HepG2 (cell line): ENCODE measurements around the gene TMTC2. TPM values are rescaled to one million over a fixed set of nuclear protein-coding genes. Genes with fewer than 3 reads are reported as not detected.

ENCODE experiments used
- ATAC-seq: fragments of 200-7000 bp; cut with Tn5 transposase; 3 replicates; pipeline ENCODE4 v1.9.1; 2020; ENCODE audit warnings: mild to moderate bottlenecking, moderate library complexity
- BruUV-seq: library from RNA; stranded (reverse); fragments of 400-500 nt; replicated peaks from 2 replicates; lab custom pipeline; 2021; lab: Mats Ljungman, UMichigan
- CTCF ChIA-PET: fragments of 300-600 bp; formaldehyde crosslinking; extraction: SDS; loops from one replicate; lab custom pipeline; 2021; ENCODE audit warnings: low total read pairs, inconsistent platforms, low intra/inter-chr PET ratio; lab: Yijun Ruan, JAX
- POLR2A ChIA-PET: fragments of 350-600 bp; sonication (Branson Sonifier 250); formaldehyde crosslinking; loops from one replicate; lab custom pipeline; 2020; ENCODE audit warnings: antibody characterized with exemption, inconsistent platforms; lab: Yijun Ruan, JAX
- DNase-seq: peaks from one replicate; pipeline ENCODE4 v3.0.0-alpha.2; 2015; ENCODE audit warnings: low spot score
- FAIRE-seq: peaks from 3 replicates; lab custom pipeline; 2011; peaks lifted over from hg19 to GRCh38; lab: Jason Lieb, UNC
- H2AFZ ChIP-seq: one replicate; pipeline ENCODE4 v1.6.1; 2011; ENCODE audit warnings: low read length, inconsistent platforms
- H3K27ac ChIP-seq: fragments of 300-600 bp; 3 replicates; pipeline ENCODE4 v1.8.0; 2011; ENCODE audit warnings: mixed run types, mild to moderate bottlenecking, mixed read lengths, low read length, inconsistent platforms; ENCODE audit not compliant: insufficient read depth; ENCODE audit errors: extremely low read length
- H3K27me3 ChIP-seq, 2 experiments: fragments of 200-600 bp in 1 of 2; 2 replicates in 1 of 2; 3 replicates in 1 of 2; pipeline versions ENCODE4 v1.6.0 to v1.8.0; 2011; ENCODE audit warnings: low read length in 2 of 2, mild to moderate bottlenecking in 2 of 2, moderate library complexity in 2 of 2, inconsistent platforms in 1 of 2; ENCODE audit not compliant: insufficient read depth in 2 of 2, control insufficient read depth in 1 of 2
- H3K36me3 ChIP-seq, 2 experiments: fragments of 200-600 bp in 1 of 2; replicated peaks in 1 of 2; 2 replicates in 1 of 2; 3 replicates in 1 of 2; pipeline versions ENCODE4 v1.5.1 to v1.8.0; 2011; ENCODE audit warnings: low read length in 2 of 2, inconsistent platforms in 1 of 2; ENCODE audit not compliant: insufficient read depth in 2 of 2, control insufficient read depth in 1 of 2
- H3K4me1 ChIP-seq: 2 replicates; pipeline ENCODE4 v1.5.1; 2012; ENCODE audit warnings: low read length, inconsistent platforms; ENCODE audit not compliant: insufficient read depth
- H3K4me2 ChIP-seq: 2 replicates; pipeline ENCODE4 v1.6.0; 2011; ENCODE audit warnings: low read depth, low read length, inconsistent platforms
- H3K4me3 ChIP-seq, 3 experiments: fragments of 200-600 bp in 1 of 3; sonication (generic), shearing (Covaris generic) in 1 of 3; replicated peaks in 1 of 3; 2 replicates each; pipeline ENCODE4 v1.5.1; 2011 to 2016; ENCODE audit warnings: low read length in 3 of 3, inconsistent platforms in 2 of 3, low read depth in 2 of 3, mild to moderate bottlenecking in 2 of 3, control low read depth in 1 of 3, mixed read lengths in 1 of 3; ENCODE audit not compliant: insufficient read depth in 1 of 3
- H3K79me2 ChIP-seq: one replicate; pipeline ENCODE4 v1.6.1; 2011; ENCODE audit warnings: low read length, inconsistent platforms; ENCODE audit not compliant: insufficient read depth
- H3K9ac ChIP-seq: 2 replicates; pipeline ENCODE4 v1.6.0; 2011; ENCODE audit warnings: mild to moderate bottlenecking, low read depth, low read length, inconsistent platforms; ENCODE audit not compliant: insufficient read depth
- H3K9me3 ChIP-seq: 2 replicates; pipeline ENCODE4 v1.5.1; 2012; ENCODE audit warnings: mild to moderate bottlenecking, low read length
- H4K20me1 ChIP-seq: 2 replicates; pipeline ENCODE4 v1.6.0; 2011; ENCODE audit warnings: inconsistent platforms, mild to moderate bottlenecking, low read length, moderate library complexity; ENCODE audit not compliant: insufficient read depth
- ASH2L ChIP-seq: fragments of 300-600, 200-600 bp; sonication (generic); IDR thresholded peaks from 2 replicates; pipeline ENCODE4 v1.7.0; 2017; ENCODE audit warnings: low read depth, mild to moderate bottlenecking, moderate library complexity, mixed read lengths, low read length; ENCODE audit not compliant: insufficient read length
- KMT2B ChIP-seq: IDR thresholded peaks from 2 replicates; pipeline ENCODE4 v1.6.1; 2016; ENCODE audit warnings: missing genetic modification reagents, missing compliant biosample characterization
- NPAS2 ChIP-seq: sonication (generic); formaldehyde crosslinking; IDR thresholded peaks from 2 replicates; pipeline ENCODE4 v1.8.0; 2022; ENCODE audit warnings: mild to moderate bottlenecking, missing genetic modification reagents, borderline replicate concordance
- SRSF4 ChIP-seq: fragments of 200-400 bp; formaldehyde crosslinking; IDR thresholded peaks from one replicate; pipeline ENCODE4 v1.6.1; 2018; ENCODE audit warnings: mild to moderate bottlenecking, low read depth, low read length, moderate library complexity; ENCODE audit not compliant: poor library complexity, severe bottlenecking
- SRSF9 ChIP-seq: fragments of 200-400 bp; formaldehyde crosslinking; IDR thresholded peaks from 2 replicates; pipeline ENCODE4 v1.6.1; 2018; ENCODE audit warnings: borderline replicate concordance, mild to moderate bottlenecking, low read depth, low read length; ENCODE audit not compliant: insufficient read depth, poor library complexity, severe bottlenecking
- THAP9 ChIP-seq: sonication (generic); formaldehyde crosslinking; IDR thresholded peaks from 2 replicates; pipeline ENCODE4; 2020; ENCODE audit warnings: missing genetic modification reagents, mild to moderate bottlenecking, borderline replicate concordance
- ZFP62 ChIP-seq: sonication (generic); formaldehyde crosslinking; IDR thresholded peaks from 2 replicates; pipeline ENCODE4 v1.4.0; 2020; ENCODE audit warnings: missing genetic modification reagents
- ZFP82 ChIP-seq: sonication (generic); formaldehyde crosslinking; IDR thresholded peaks from 2 replicates; pipeline ENCODE4 v1.5.1; 2020; ENCODE audit warnings: mild to moderate bottlenecking, missing genetic modification reagents, borderline replicate concordance
- ZNF558 ChIP-seq: sonication (generic); formaldehyde crosslinking; IDR thresholded peaks from 2 replicates; pipeline ENCODE4 v1.9.0; 2022; ENCODE audit warnings: mild to moderate bottlenecking, missing genetic modification reagents, borderline replicate concordance
- ZNF775 ChIP-seq: sonication (generic); formaldehyde crosslinking; IDR thresholded peaks from 2 replicates; pipeline ENCODE4 v1.4.0; 2020; ENCODE audit warnings: missing genetic modification reagents, mild to moderate bottlenecking, moderate library complexity, borderline replicate concordance
- ZNF780A ChIP-seq: sonication (generic); formaldehyde crosslinking; IDR thresholded peaks from 2 replicates; pipeline ENCODE4 v1.8.0; 2022; ENCODE audit warnings: mild to moderate bottlenecking, missing genetic modification reagents, moderate library complexity
- ZSCAN31 ChIP-seq: sonication (generic); formaldehyde crosslinking; IDR thresholded peaks from 2 replicates; pipeline ENCODE4 v1.5.0; 2020; ENCODE audit warnings: low read depth, mild to moderate bottlenecking, missing genetic modification reagents
- WGBS: methylation state at CpG from one replicate; pipeline ENCODE4 v1.1.6; 2017; ENCODE audit warnings: low lambda C conversion rate; 5-methylcytosine and 5-hydroxymethylcytosine counted together
- in situ Hi-C: cut with HindIII; loops from 2 replicates; pipeline ENCODE4 v1.10.0; 2017; ENCODE audit warnings: low pct_unique_long_range_greater_than_20kb; ENCODE audit not compliant: extremely low pct_ligation_motif_present
- intact Hi-C: fragments of 100-400 bp; cut with micrococcal nuclease; formaldehyde crosslinking; loops from one replicate; pipeline ENCODE4 v1.10.0; 2022; ENCODE audit not compliant: unreplicated experiment
- polyA plus RNA-seq, 8 experiments: library from polyadenylated mRNA; depleted of rRNA in 3 of 8; stranded (reverse) in 7 of 8; unstranded in 1 of 8; fragments of >200 nt; fragmentation: Illumina TruSeq in 4 of 8; extraction: Trizol in 4 of 8; gene quantifications; 2 replicates each; pipeline versions ENCODE4 v1.2.1 to v1.2.3, GENCODE V29; 2011 to 2016; ENCODE audit warnings: low read depth in 4 of 8, missing spikeins in 1 of 8, mixed read lengths in 1 of 8; ENCODE audit not compliant: insufficient read depth in 1 of 8
- total RNA-seq, 5 experiments: library from RNA; depleted of rRNA; stranded (reverse); fragments of >200 nt; fragmentation: Illumina TruSeq; extraction: Trizol; gene quantifications; 2 replicates each; pipeline ENCODE4 v1.2.3, GENCODE V29; 2016; ENCODE audit warnings: low read depth in 1 of 5

TMTC2 gene
- total and polyA plus RNA-seq, 2 of the 13 experiments (the other 11 are each of a cell fraction or from before 2014, with no cell fraction given): 0.55 to 0.63 TPM

GRCh38 chr12:83018088-83018487 is 331.4 kb downstream of the TMTC2 start:
- Histone ChIP-seq H3K36me3 (no peaks in the 10 kb centered on the region), H3K4me2 (no peak overlapping the region), H2AFZ (no peak overlapping the region), H3K27me3 (no peaks in the 10 kb centered on the region), H3K4me3 (no peak overlapping the region), H3K79me2 (no peaks in the 10 kb centered on the region), H3K27ac (no peak overlapping the region), H3K9ac (no peak overlapping the region), H3K4me1 (no peaks in the 10 kb centered on the region), H4K20me1 (no peaks in the 10 kb centered on the region), H3K9me3 (no peaks in the 10 kb centered on the region)
- POLR2A ChIA-PET: no interaction called here
- ATAC-seq: no peak
- no TSS peak for BruUV-seq
- intact Hi-C loops (no loop called here), in situ Hi-C loops (no loop called here)
- no peak for TF ChIP-seq SRSF9
- no peak for TF ChIP-seq KMT2B (CRISPR knock-in tag)
- no peak for TF ChIP-seq ZSCAN31 (CRISPR knock-in tag)
- TF ChIP-seq NPAS2: no peak
- no peak for TF ChIP-seq ZFP82 (CRISPR knock-in tag)
- no peak for TF ChIP-seq SRSF4
- no peak for TF ChIP-seq ZNF780A
- TF ChIP-seq ASH2L: no peak
- no peak for TF ChIP-seq ZNF558
- no peak for TF ChIP-seq ZFP62 (CRISPR knock-in tag)
- no peak for TF ChIP-seq ZNF775 (CRISPR knock-in tag)
- no peak for TF ChIP-seq THAP9 (CRISPR knock-in tag)
- no peak for DNase-seq
- CTCF ChIA-PET: no interaction called here
- 36% methylated on average over 4 of the region's 4 CpGs for WGBS
- no peak for FAIRE-seq
